Caco-2 (cell line): Measurements from ENCODE around the gene DQX1. TPM values are rescaled to one million over a fixed set of nuclear protein-coding genes. Genes with fewer than 3 reads are reported as not detected.

Source experiments
- BruUV-seq: library from RNA; stranded (reverse); fragments of 400-500 nt; replicated peaks from 2 replicates; lab custom pipeline; 2021; lab: Mats Ljungman, UMichigan
- CTCF ChIA-PET: fragments of 300-600 bp; sonication (Branson Sonifier 250); formaldehyde crosslinking; loops from one replicate; lab custom pipeline; 2022; ENCODE audit warnings: antibody characterized with exemption; lab: Charles Lee
- POLR2A ChIA-PET: fragments of 300-600 bp; sonication (Branson Sonifier 250); formaldehyde crosslinking; loops from one replicate; lab custom pipeline; 2022; ENCODE audit warnings: antibody characterized with exemption; lab: Charles Lee
- DNase-seq, 2 experiments: peaks; one replicate each; pipeline versions ENCODE4 v3.0.0 to v3.0.0-alpha.2; 2020 to 2022
- H3K27me3 ChIP-seq: replicated peaks from 2 replicates; pipeline ENCODE4 v1.6.0; 2011; ENCODE audit warnings: low read length; ENCODE audit not compliant: control insufficient read depth, insufficient read depth
- H3K36me3 ChIP-seq: 2 replicates; pipeline ENCODE4 v1.5.1; 2011; ENCODE audit warnings: low read length; ENCODE audit not compliant: control insufficient read depth, insufficient read depth
- H3K4me1 ChIP-seq: fragments of 250-450 bp; sonication (Bioruptor Pico); 2 replicates; pipeline ENCODE4 v1.5.1; 2020; ENCODE audit warnings: mild to moderate bottlenecking
- H3K4me3 ChIP-seq: 2 replicates; pipeline ENCODE4 v1.5.1; 2011; ENCODE audit warnings: low read depth, mild to moderate bottlenecking, control low read depth, low read length
- H3K9me3 ChIP-seq: fragments of 250-450 bp; sonication (Bioruptor Pico); 2 replicates; pipeline ENCODE4 v1.5.1; 2020; ENCODE audit warnings: mild to moderate bottlenecking, moderate library complexity
- H3K27ac Mint-ChIP-seq: one replicate; pipeline ENCODE4 v1.8.0; 2022; ENCODE audit warnings: mixed read lengths; ENCODE audit not compliant: unreplicated experiment
- H3K27me3 Mint-ChIP-seq: one replicate; pipeline ENCODE4 v1.8.0; 2022; ENCODE audit warnings: mixed read lengths; ENCODE audit not compliant: insufficient read depth, unreplicated experiment
- H3K36me3 Mint-ChIP-seq: one replicate; pipeline ENCODE4 v1.8.0; 2022; ENCODE audit warnings: mild to moderate bottlenecking, mixed read lengths; ENCODE audit not compliant: insufficient read depth, unreplicated experiment
- H3K4me1 Mint-ChIP-seq: one replicate; pipeline ENCODE4 v1.8.0; 2022; ENCODE audit warnings: low read depth, mixed read lengths; ENCODE audit not compliant: unreplicated experiment
- H3K4me3 Mint-ChIP-seq: one replicate; pipeline ENCODE4 v1.8.0; 2022; ENCODE audit warnings: mild to moderate bottlenecking, moderate library complexity, mixed read lengths; ENCODE audit not compliant: unreplicated experiment
- H3K9me3 Mint-ChIP-seq: one replicate; pipeline ENCODE4 v1.8.0; 2022; ENCODE audit warnings: mixed read lengths; ENCODE audit not compliant: unreplicated experiment
- intact Hi-C: fragments of 100-400 bp; cut with micrococcal nuclease; formaldehyde crosslinking; loops from one replicate; pipeline ENCODE4 v1.10.0; 2022; ENCODE audit not compliant: unreplicated experiment
- total RNA-seq: library from RNA; stranded (reverse); gene quantifications from 2 replicates; pipeline ENCODE4 v1.2.3, GENCODE V29; 2022
- TF ChIP-seq, protein P1 (sequence below), 2 experiments: fragments of 200-600 bp in 1 of 2; IDR thresholded peaks; 1 replicate in 1 of 2; 2 replicates in 1 of 2; pipeline versions ENCODE4 v1.5.1 to v1.8.0; 2011 to 2022; ENCODE audit warnings: antibody characterized with exemption in 1 of 2, control low read depth in 1 of 2, inconsistent platforms in 1 of 2, low read depth in 1 of 2, low read length in 1 of 2, mild to moderate bottlenecking in 1 of 2, moderate library complexity in 1 of 2; ENCODE audit not compliant: insufficient read depth in 1 of 2, severe bottlenecking in 1 of 2, unreplicated experiment in 1 of 2

The DQX1 gene
- total RNA-seq, 1 experiment from 2014 or later = 0.50 TPM

DNA sequence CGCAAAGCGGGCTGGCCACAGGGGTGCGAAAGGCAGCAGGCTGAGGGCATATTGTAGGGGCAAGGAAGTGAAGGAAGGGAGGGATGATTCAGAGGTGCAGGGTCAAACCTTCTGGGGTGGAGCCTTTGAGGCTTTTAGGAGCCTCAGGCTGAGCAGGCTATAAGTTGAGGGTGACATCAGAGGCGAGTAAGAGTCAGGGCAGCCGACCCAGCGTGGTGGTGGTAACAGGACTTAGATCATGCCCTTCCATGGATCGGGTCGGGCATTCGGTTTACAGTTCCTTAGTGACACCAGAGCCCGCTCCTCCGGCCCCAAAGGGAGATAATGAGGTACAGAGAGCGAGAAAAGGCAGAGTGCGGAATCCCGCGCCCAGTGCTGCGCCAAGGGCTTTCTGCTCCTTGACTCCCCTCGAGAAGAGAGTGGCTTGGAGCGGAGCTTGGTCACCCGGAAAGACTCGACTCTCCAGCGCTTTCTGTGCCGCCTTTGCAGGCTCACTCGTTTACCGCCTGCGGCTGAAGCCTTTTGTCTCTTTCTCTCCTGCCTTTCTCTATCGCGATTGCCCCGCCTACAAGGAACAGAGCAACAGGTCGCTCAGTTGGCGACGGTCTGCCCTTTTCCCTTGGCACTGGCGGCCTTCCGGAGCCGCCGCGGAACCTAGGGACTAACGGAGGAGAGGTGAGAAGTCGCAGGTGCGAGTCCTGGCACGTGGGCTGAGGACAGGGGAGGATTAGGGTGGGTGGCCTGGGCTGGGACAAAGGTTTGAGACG is 27.3 kb downstream of the DQX1 start:
- Mint-ChIP-seq H3K36me3 (peaks cover 42% of the 10 kb centered on the region), H3K27me3 (no peaks in the 10 kb centered on the region), H3K4me3 (peak overlapping the region; percentile 96), H3K27ac (peak overlapping the region; percentile 46), H3K4me1 (peaks cover 12% of the 10 kb centered on the region), H3K9me3 (no peaks in the 10 kb centered on the region)
- Histone ChIP-seq H3K36me3 (peaks cover 1% of the 10 kb centered on the region; the same call in 1 of the 2 replicates), H3K4me1 (peaks cover 44% of the 10 kb centered on the region), H3K9me3 (no peaks in the 10 kb centered on the region), H3K4me3 (peak overlapping the region; percentile 65), H3K27me3 (no peaks in the 10 kb centered on the region)
- ChIA-PET POLR2A (interaction anchor here (1.0 kb wide), 1 partner anchor 17 kb away, joined by 3 read pairs; no protein-coding TSS in a partner anchor), CTCF (interaction anchor here (1.3 kb wide), 1 partner anchor 9 kb away, joined by 3 read pairs; no protein-coding TSS in a partner anchor)
- TF ChIP-seq, protein P1, sequence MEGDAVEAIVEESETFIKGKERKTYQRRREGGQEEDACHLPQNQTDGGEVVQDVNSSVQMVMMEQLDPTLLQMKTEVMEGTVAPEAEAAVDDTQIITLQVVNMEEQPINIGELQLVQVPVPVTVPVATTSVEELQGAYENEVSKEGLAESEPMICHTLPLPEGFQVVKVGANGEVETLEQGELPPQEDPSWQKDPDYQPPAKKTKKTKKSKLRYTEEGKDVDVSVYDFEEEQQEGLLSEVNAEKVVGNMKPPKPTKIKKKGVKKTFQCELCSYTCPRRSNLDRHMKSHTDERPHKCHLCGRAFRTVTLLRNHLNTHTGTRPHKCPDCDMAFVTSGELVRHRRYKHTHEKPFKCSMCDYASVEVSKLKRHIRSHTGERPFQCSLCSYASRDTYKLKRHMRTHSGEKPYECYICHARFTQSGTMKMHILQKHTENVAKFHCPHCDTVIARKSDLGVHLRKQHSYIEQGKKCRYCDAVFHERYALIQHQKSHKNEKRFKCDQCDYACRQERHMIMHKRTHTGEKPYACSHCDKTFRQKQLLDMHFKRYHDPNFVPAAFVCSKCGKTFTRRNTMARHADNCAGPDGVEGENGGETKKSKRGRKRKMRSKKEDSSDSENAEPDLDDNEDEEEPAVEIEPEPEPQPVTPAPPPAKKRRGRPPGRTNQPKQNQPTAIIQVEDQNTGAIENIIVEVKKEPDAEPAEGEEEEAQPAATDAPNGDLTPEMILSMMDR (IDR thresholded peaks at IDR 0.05; ENCODE audit: insufficient read depth in 1 of 2, low read depth in 1 of 2, low read length in 1 of 2, severe bottlenecking in 1 of 2, unreplicated experiment in 1 of 2) = no peak
- DNase-seq = peak in 1 of 2 experiments; percentile 40
- BruUV-seq = TSS peak; percentile 18
- intact Hi-C loops = loop anchor here (1.0 kb wide), 2 partner anchors 9 to 15 kb away; partner anchors contain the start of gene TTC31

DNA sequence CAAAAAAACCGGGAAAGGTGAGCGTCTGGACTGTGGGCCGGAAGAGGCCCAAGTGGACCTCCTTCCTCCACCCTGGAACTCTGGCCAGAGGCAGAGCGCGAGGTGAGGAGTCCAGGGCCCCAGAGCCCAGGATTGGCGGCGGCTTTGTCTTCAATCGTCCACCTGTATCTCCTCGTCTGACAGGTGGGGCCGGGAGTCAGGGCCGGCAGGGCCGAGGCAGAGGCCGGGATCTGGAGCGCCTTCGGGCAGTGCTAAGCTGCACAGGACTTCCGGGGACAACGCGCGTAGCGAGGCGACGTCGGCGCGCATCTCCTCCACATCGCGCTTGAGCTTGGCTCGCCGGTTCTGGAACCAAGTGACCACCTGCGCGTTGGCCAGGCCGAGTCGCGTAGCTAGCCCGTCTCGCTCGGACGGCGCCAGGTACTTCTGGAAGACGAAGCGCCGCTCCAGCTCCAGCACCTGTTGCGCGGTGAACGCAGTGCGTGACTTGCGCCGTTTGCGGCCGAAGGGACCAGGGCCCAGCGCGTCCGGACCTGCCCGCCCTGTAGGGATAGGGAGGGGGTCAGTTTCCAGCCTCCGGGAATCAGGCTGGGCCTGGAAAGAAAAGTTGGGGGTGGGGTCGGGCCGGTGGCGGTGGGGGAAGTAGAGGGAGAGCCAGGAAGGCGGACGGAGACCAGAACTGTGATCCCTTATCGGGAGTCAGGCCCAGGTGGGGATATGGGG is 28.1 kb downstream of the DQX1 start:
- no peaks in the 10 kb centered on the region for H3K27me3 ChIP-seq
- H3K4me3 ChIP-seq = peak overlapping the region; percentile 65
- DNase-seq = peak; percentile 46 to 57
- ChIA-PET CTCF (no interaction called here), POLR2A (no interaction called here)
- Mint-ChIP-seq H3K4me3 (peak overlapping the region; percentile 96), H3K27me3 (no peaks in the 10 kb centered on the region), H3K4me1 (peaks cover 12% of the 10 kb centered on the region), H3K27ac (peak overlapping the region; percentile 46), H3K9me3 (no peaks in the 10 kb centered on the region), H3K36me3 (peaks cover 37% of the 10 kb centered on the region)
- peaks cover 44% of the 10 kb centered on the region for H3K4me1 ChIP-seq
- peaks cover 1% of the 10 kb centered on the region; the same call in 1 of the 2 replicates for H3K36me3 ChIP-seq
- TF ChIP-seq, protein P1 (IDR thresholded peaks at IDR 0.05; ENCODE audit: insufficient read depth in 1 of 2, low read depth in 1 of 2, low read length in 1 of 2, severe bottlenecking in 1 of 2, unreplicated experiment in 1 of 2) = no peak
- no TSS peak for BruUV-seq
- no peaks in the 10 kb centered on the region for H3K9me3 ChIP-seq
- intact Hi-C loops = loop anchor here (1.0 kb wide), 1 partner anchor 9 kb away; no protein-coding TSS in a partner anchor
